ENCODE results near the gene CTNNA3.

CTNNA3 gene

DNA sequence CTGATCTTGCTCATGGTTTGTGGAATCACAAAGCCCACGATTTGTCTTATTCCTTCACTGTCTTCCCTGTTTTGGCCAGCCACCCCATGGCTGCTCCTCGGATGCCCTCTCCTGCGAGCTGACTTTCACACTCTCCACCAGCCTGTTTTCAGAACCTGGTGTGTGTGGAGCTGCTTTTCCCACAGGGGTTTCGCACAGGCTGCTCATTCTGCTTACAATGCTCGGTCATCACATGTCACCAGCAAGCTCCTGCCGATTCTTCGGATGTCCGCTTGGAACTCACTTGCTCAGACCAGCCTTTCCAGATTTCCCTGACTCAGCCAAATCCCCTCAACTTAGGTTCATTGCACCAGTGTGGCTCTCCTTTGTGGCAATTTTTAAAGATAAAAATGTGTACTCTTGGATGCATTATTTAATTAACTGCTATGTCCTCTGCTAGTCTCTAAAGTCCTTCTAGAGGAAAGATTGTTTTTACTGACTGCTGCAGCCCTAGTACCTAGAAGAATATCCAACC lies 1788.7 kb downstream of the CTNNA3 start:
- Histone ChIP-seq H3K27me3 (no peaks in the 10 kb centered on the region), H3K9me3 (no peaks in the 10 kb centered on the region), H3K36me3 (no peaks in the 10 kb centered on the region), H3K27ac (no peak overlapping the region), H3K4me3 (ENCODE audit: low read depth in 1 of 2, low read length in 1 of 2) (no peak overlapping the region), H3K4me1 (ENCODE audit: control insufficient read depth in 1 of 2, insufficient read depth in 1 of 2, low read depth in 1 of 2, low read length in 1 of 2) (no peaks in the 10 kb centered on the region)
- no peak for TF ChIP-seq CTCF (IDR thresholded peaks at IDR 0.05)

DNA sequence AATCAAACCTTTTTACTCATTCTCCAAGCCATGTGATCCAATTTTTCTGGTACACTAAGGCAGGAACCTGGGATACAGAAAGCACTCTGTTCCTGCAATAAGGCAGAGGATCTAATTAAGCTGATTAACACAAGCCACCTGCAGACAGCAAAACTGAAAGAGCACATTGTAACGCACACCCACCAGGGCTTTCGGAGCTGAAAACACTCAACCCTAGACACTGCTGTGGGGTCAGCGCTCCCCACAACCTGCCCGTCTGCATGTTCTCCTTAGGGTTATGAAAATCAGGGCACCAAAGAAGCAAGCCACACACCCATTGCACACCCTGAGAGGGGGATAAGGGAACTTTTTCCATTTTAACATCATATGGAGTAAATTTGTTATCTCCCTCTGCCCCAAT lies 1792.4 kb downstream of the CTNNA3 start:
- TF ChIP-seq CTCF (IDR thresholded peaks at IDR 0.05): no peak

DNA sequence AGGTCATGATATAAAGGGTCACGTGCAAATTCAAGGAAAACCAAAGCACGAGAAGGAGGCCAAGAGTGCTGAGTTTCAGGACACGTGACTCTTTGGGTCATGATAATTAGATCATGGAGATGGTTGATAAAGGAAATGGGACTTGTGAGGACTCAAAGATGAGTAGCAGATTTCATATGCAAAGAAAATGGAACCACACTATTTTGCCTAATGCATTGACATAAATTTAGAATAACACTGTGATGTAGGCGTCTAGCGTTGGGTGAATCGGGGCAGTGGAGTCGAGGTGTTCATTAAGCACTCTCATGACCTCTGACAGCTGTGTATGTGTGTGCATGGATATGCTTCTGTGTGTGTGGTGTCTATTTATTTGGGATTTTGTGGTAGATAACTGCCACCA lies 1795.7 kb downstream of the CTNNA3 start:
- Histone ChIP-seq H3K27me3 (no peaks in the 10 kb centered on the region), H3K36me3 (no peaks in the 10 kb centered on the region), H3K4me1 (ENCODE audit: control insufficient read depth in 1 of 2, insufficient read depth in 1 of 2, low read depth in 1 of 2, low read length in 1 of 2) (no peaks in the 10 kb centered on the region), H3K9me3 (no peaks in the 10 kb centered on the region), H3K4me3 (ENCODE audit: low read depth in 1 of 2, low read length in 1 of 2) (no peak overlapping the region), H3K27ac (no peak overlapping the region)
- no peak for TF ChIP-seq CTCF (IDR thresholded peaks at IDR 0.05)

More for the DNA sequence above, 1792.4 kb downstream of the CTNNA3 start:
- Histone ChIP-seq H3K4me3 (ENCODE audit: low read depth in 1 of 2, low read length in 1 of 2) (no peak overlapping the region), H3K27me3 (no peaks in the 10 kb centered on the region), H3K27ac (no peak overlapping the region), H3K36me3 (no peaks in the 10 kb centered on the region), H3K4me1 (ENCODE audit: control insufficient read depth in 1 of 2, insufficient read depth in 1 of 2, low read depth in 1 of 2, low read length in 1 of 2) (no peaks in the 10 kb centered on the region), H3K9me3 (no peaks in the 10 kb centered on the region)

GRCh38 chr10:65898055-65898454 lies 1797.9 kb downstream of the CTNNA3 start:
- H3K27ac ChIP-seq: no peak overlapping the region
- H3K27me3 ChIP-seq: no peaks in the 10 kb centered on the region
- H3K4me1 ChIP-seq (ENCODE audit: control insufficient read depth in 1 of 2, insufficient read depth in 1 of 2, low read depth in 1 of 2, low read length in 1 of 2): no peaks in the 10 kb centered on the region
- H3K36me3 ChIP-seq: no peaks in the 10 kb centered on the region
- H3K4me3 ChIP-seq (ENCODE audit: low read depth in 1 of 2, low read length in 1 of 2): no peak overlapping the region
- no peak for TF ChIP-seq CTCF (IDR thresholded peaks at IDR 0.05)
- no peaks in the 10 kb centered on the region for H3K9me3 ChIP-seq

GRCh38 chr10:65894961-65895360 lies 1801.0 kb downstream of the CTNNA3 start:
- Histone ChIP-seq H3K9me3 (no peaks in the 10 kb centered on the region), H3K4me3 (ENCODE audit: low read depth in 1 of 2, low read length in 1 of 2) (no peak overlapping the region)
- TF ChIP-seq CTCF (IDR thresholded peaks at IDR 0.05): no peak

GRCh38 chr10:65894379-65894778 lies 1801.6 kb downstream of the CTNNA3 start:
- no peak for TF ChIP-seq CTCF (IDR thresholded peaks at IDR 0.05)
- no peak overlapping the region for H3K4me3 ChIP-seq (ENCODE audit: low read depth in 1 of 2, low read length in 1 of 2)
- no peaks in the 10 kb centered on the region for H3K9me3 ChIP-seq
- no peaks in the 10 kb centered on the region for H3K27me3 ChIP-seq
- no peak overlapping the region for H3K27ac ChIP-seq
- no peaks in the 10 kb centered on the region for H3K4me1 ChIP-seq (ENCODE audit: control insufficient read depth in 1 of 2, insufficient read depth in 1 of 2, low read depth in 1 of 2, low read length in 1 of 2)
- H3K36me3 ChIP-seq: no peaks in the 10 kb centered on the region

More at GRCh38 chr10:65894961-65895360, 1801.0 kb downstream of the CTNNA3 start:
- no peak overlapping the region for H3K27ac ChIP-seq
- no peaks in the 10 kb centered on the region for H3K27me3 ChIP-seq
- H3K4me1 ChIP-seq (ENCODE audit: control insufficient read depth in 1 of 2, insufficient read depth in 1 of 2, low read depth in 1 of 2, low read length in 1 of 2): no peaks in the 10 kb centered on the region
- H3K36me3 ChIP-seq: no peaks in the 10 kb centered on the region
